Measurements from ENCODE around the gene CRYZL1.
"Not testable (repeated sequence)": the region's sequence is repeated elsewhere in the genome, so short reads cannot be mapped to it uniquely, and the experiment has no call there.

CRYZL1 gene

GRCh38 chr21:33622253-33622652, 19.3 kb downstream of the CRYZL1 start:
- Histone ChIP-seq H3K27ac (no peak overlapping the region), H3K36me3 (peaks cover 31 to 50% (median 44%) of the 10 kb centered on the region in 3 donors), H3K27me3 (no peaks in the 10 kb centered on the region), H3K4me3 (no peak overlapping the region), H3K4me1 (no peaks in the 10 kb centered on the region), H3K9me3 (no peaks in the 10 kb centered on the region)
- DNase-seq: no peak
- intact Hi-C loops (cut with DNase I; ENCODE audit: low total_unique reads): no loop called here
- TF ChIP-seq CTCF (IDR thresholded peaks at IDR 0.05): no peak

- Histone ChIP-seq H3K4me1 (no peaks in the 10 kb centered on the region), H3K36me3 (peaks cover 42 to 72% (median 44%) of the 10 kb centered on the region in 3 donors), H3K9me3 (no peaks in the 10 kb centered on the region), H3K27me3 (no peaks in the 10 kb centered on the region), H3K27ac (no peak overlapping the region), H3K4me3 (no peak overlapping the region)
- TF ChIP-seq CTCF (IDR thresholded peaks at IDR 0.05): no peak
- intact Hi-C loops (cut with DNase I; ENCODE audit: low total_unique reads): no loop called here
- DNase-seq: no peak
Observed at GRCh38 chr21:33619726-33620125, 21.8 kb downstream of the CRYZL1 start.

GRCh38 chr21:33618407-33618806, 23.1 kb downstream of the CRYZL1 start:
- H3K27ac ChIP-seq: no peak overlapping the region
- DNase-seq: no peak
- intact Hi-C loops (cut with DNase I; ENCODE audit: low total_unique reads): no loop called here
- H3K4me3 ChIP-seq: no peak overlapping the region
- no peaks in the 10 kb centered on the region for H3K27me3 ChIP-seq
- TF ChIP-seq CTCF (IDR thresholded peaks at IDR 0.05): no peak
- H3K36me3 ChIP-seq: peaks cover 38 to 77% (median 39%) of the 10 kb centered on the region in 3 donors
- H3K4me1 ChIP-seq: no peaks in the 10 kb centered on the region
- H3K9me3 ChIP-seq: no peaks in the 10 kb centered on the region

- H3K36me3 ChIP-seq: peaks cover 40 to 80% (median 47%) of the 10 kb centered on the region in 3 donors
- intact Hi-C loops (cut with DNase I; ENCODE audit: low total_unique reads); DNase-seq; H3K27ac ChIP-seq; H3K4me1 ChIP-seq; H3K9me3 ChIP-seq; H3K27me3 ChIP-seq; H3K4me3 ChIP-seq: not testable (repeated sequence)
Observed at GRCh38 chr21:33617565-33617964, 24.0 kb downstream of the CRYZL1 start.

- Histone ChIP-seq H3K4me3 (no peak overlapping the region), H3K27me3 (no peaks in the 10 kb centered on the region), H3K36me3 (peaks cover 23 to 96% (median 51%) of the 10 kb centered on the region in 3 donors), H3K9me3 (no peaks in the 10 kb centered on the region), H3K4me1 (no peaks in the 10 kb centered on the region), H3K27ac (no peak overlapping the region)
- intact Hi-C loops (cut with DNase I; ENCODE audit: low total_unique reads): no loop called here
- TF ChIP-seq CTCF (IDR thresholded peaks at IDR 0.05): no peak
- DNase-seq: no peak
Observed at GRCh38 chr21:33611006-33611744, 30.4 kb downstream of the CRYZL1 start.

DNA sequence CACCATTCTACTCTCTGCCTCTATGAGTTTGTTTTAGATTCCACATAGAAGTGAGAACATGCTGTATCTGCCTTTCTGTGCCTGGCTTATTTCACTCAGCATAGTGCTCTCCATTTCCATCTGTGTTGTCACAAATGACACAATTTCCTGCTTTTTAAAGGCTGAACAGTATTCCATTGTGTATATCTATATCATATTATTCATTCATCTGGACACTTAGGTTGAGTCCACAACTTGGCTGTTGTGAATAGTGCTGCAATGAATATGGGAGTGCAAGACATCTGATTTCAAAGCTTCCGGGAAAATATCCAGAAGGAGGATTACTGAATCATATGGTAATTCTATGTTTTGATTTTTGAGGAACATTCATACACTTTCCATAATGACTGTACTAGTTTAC, 33.0 kb downstream of the CRYZL1 start:
- Histone ChIP-seq H3K27me3 (no peaks in the 10 kb centered on the region), H3K36me3 (peaks cover 26 to 77% (median 51%) of the 10 kb centered on the region in 3 donors), H3K4me1 (no peaks in the 10 kb centered on the region), H3K4me3 (no peak overlapping the region), H3K9me3 (no peaks in the 10 kb centered on the region), H3K27ac (no peak overlapping the region)
- no peak for DNase-seq
- no peak for TF ChIP-seq CTCF (IDR thresholded peaks at IDR 0.05)
- intact Hi-C loops (cut with DNase I; ENCODE audit: low total_unique reads): no loop called here

All from tibial artery (tissue), 4 donors.